GM23248 (cell line): ENCODE measurements around the gene TBC1D1.

Experiments used
- EZH2 ChIP-seq: fragments of 200-600 bp; sonication (generic); IDR thresholded peaks from 2 replicates; pipeline ENCODE4 v1.6.1; 2018; ENCODE audit warnings: antibody characterized with exemption, mild to moderate bottlenecking; ENCODE audit not compliant: insufficient read depth, poor library complexity, severe bottlenecking
- EZH2phosphoT487 ChIP-seq: fragments of 200-600 bp; sonication (generic); IDR thresholded peaks from 2 replicates; pipeline ENCODE4 v1.6.1; 2018; ENCODE audit warnings: antibody characterized with exemption, moderate library complexity, mild to moderate bottlenecking, low read depth; ENCODE audit not compliant: insufficient read depth

DNA sequence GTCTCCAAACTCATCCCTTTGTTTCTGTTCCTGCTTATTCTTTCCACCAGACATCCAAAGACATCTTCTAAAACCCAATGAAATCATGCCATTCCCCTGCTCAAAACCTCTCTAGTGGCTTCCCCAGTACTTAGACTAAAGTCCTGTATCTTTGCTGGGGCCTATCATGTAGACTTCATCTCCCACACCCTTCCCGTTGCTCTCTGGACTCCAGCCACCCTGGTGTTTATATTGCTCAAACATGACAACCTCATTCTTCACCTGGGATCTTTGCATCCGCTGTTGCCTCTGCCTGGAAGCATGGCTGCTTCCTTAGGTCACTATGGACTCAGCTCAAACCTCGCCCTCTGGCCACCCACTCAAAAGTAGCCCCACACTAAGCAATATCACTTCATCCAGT, 23.7 kb downstream of the TBC1D1 start:
- no peak for TF ChIP-seq EZH2
- no peak for TF ChIP-seq EZH2phosphoT487
